K562 (cell line): ENCODE data around the gene ZNF219. TPM values are rescaled to one million over a fixed set of nuclear protein-coding genes. Genes with fewer than 3 reads are reported as not detected.

Source experiments
- ATF1 ChIP-seq, 2 experiments: fragments of 450-650 bp in 1 of 2; IDR thresholded peaks; 2 replicates each; pipeline ENCODE4 v1.6.1; 2016; ENCODE audit warnings: missing compliant biosample characterization in 1 of 2, missing genetic modification characterization in 1 of 2
- CBX1 ChIP-seq: sonication (generic); IDR thresholded peaks from 2 replicates; pipeline ENCODE4 v1.6.1; 2016; ENCODE audit warnings: antibody characterized with exemption, low read depth, mild to moderate bottlenecking
- CBX5 ChIP-seq: IDR thresholded peaks from 2 replicates; pipeline ENCODE4 v1.6.1; 2014; ENCODE audit warnings: low read depth, borderline replicate concordance
- CREM ChIP-seq: IDR thresholded peaks from 2 replicates; pipeline ENCODE4 v1.6.1; 2014; ENCODE audit warnings: antibody characterized with exemption, low read depth
- CSDE1 ChIP-seq, 2 experiments: fragments of 450-650 bp; IDR thresholded peaks; 2 replicates each; pipeline ENCODE4 v1.6.1; 2016; ENCODE audit warnings: mild to moderate bottlenecking in 1 of 2
- CTBP1 ChIP-seq: fragments of 450-650 bp; IDR thresholded peaks from 2 replicates; pipeline ENCODE4 v1.6.1; 2016; ENCODE audit warnings: borderline replicate concordance
- EGR1 ChIP-seq: fragments of 450-650 bp; conservative IDR thresholded peaks from 2 replicates; pipeline ENCODE4 v1.6.1; 2017; ENCODE audit warnings: mild to moderate bottlenecking
- JUN ChIP-seq, 2 experiments: sonication (generic) in 1 of 2; formaldehyde crosslinking in 1 of 2; IDR thresholded peaks; 2 replicates each; pipeline versions ENCODE4 v1.6.1 to v1.8.0; 2012 to 2022; ENCODE audit warnings: borderline replicate concordance in 2 of 2, mild to moderate bottlenecking in 2 of 2, improper control_type of control experiment in 1 of 2, low read depth in 1 of 2, low read length in 1 of 2, missing genetic modification reagents in 1 of 2
- MAZ ChIP-seq, 2 experiments: fragments of 450-650 bp in 1 of 2; sonication (generic) in 1 of 2; formaldehyde crosslinking; IDR thresholded peaks in 1 of 2; conservative IDR thresholded peaks in 1 of 2; 2 replicates each; pipeline versions ENCODE4 v1.4.0 to v1.5.0; 2020; ENCODE audit warnings: mild to moderate bottlenecking in 1 of 2, missing genetic modification reagents in 1 of 2
- NUFIP1 ChIP-seq: fragments of 450-650 bp; IDR thresholded peaks from 2 replicates; pipeline ENCODE4 v1.6.1; 2018; ENCODE audit not compliant: partially characterized antibody
- POLR3G ChIP-seq: IDR thresholded peaks from 2 replicates; pipeline ENCODE4 v1.6.1; 2011; ENCODE audit not compliant: insufficient read length, insufficient replicate concordance; ENCODE audit errors: extremely low read depth
- RB1 ChIP-seq: fragments of 450-650 bp; IDR thresholded peaks from 2 replicates; pipeline ENCODE4 v1.6.1; 2017; ENCODE audit warnings: low read depth, mild to moderate bottlenecking
- SMARCE1 ChIP-seq: fragments of 450-650 bp; IDR thresholded peaks from 2 replicates; pipeline ENCODE4 v1.7.1; 2016; ENCODE audit warnings: mild to moderate bottlenecking
- SP1 ChIP-seq: sonication (generic); formaldehyde crosslinking; IDR thresholded peaks from 2 replicates; pipeline ENCODE4 v1.8.1; 2022; ENCODE audit warnings: mild to moderate bottlenecking, missing genetic modification reagents
- TCF7 ChIP-seq: sonication (generic); IDR thresholded peaks from 2 replicates; pipeline ENCODE4 v1.6.1; 2016; ENCODE audit warnings: antibody characterized with exemption, borderline replicate concordance
- TEAD1 ChIP-seq, 2 experiments: fragments of 450-650 bp in 1 of 2; sonication (generic) in 1 of 2; formaldehyde crosslinking; IDR thresholded peaks; 2 replicates each; pipeline versions ENCODE4 v1.4.0 to v1.8.0; 2020 to 2022; ENCODE audit warnings: mild to moderate bottlenecking in 2 of 2, missing genetic modification reagents in 1 of 2
- YY1 ChIP-seq, 3 experiments: IDR thresholded peaks; 2 replicates each; pipeline ENCODE4 v1.6.1; 2011; ENCODE audit warnings: low read length in 2 of 3, mild to moderate bottlenecking in 2 of 3, moderate library complexity in 2 of 3, borderline replicate concordance in 1 of 3, control low read depth in 1 of 3, low read depth in 1 of 3; ENCODE audit not compliant: insufficient read depth in 3 of 3, insufficient replicate concordance in 2 of 3, control insufficient read depth in 1 of 3, insufficient read length in 1 of 3; ENCODE audit errors: extremely low read depth in 1 of 3
- ZNF311 ChIP-seq: fragments of 250-450 bp; sonication (Bioruptor Pico); IDR thresholded peaks from 2 replicates; pipeline ENCODE4 v1.4.0; 2020; ENCODE audit warnings: mild to moderate bottlenecking, moderate library complexity
- ZNF354B ChIP-seq: fragments of 250-450 bp; sonication (Bioruptor Pico); IDR thresholded peaks from 2 replicates; pipeline ENCODE4 v1.4.0; 2020
- polyA plus RNA-seq, 8 experiments: library from polyadenylated mRNA; depleted of rRNA in 4 of 8; stranded (reverse) in 5 of 8; unstranded in 3 of 8; fragments of >200 nt; fragmentation: Nextera tagmentation in 2 of 8; fragmentation: Illumina TruSeq in 1 of 8; extraction: Ambion mirVana in 2 of 8; extraction: Trizol in 1 of 8; gene quantifications; 2 replicates each; pipeline versions ENCODE4 v1.2.1 to v1.2.3, GENCODE V29; 2011 to 2014; ENCODE audit warnings: inconsistent platforms in 1 of 8, missing spikeins in 1 of 8
- total RNA-seq, 7 experiments: library from RNA; depleted of rRNA in 6 of 7; stranded (reverse); fragments of >200 nt in 6 of 7; fragmentation: Illumina TruSeq in 2 of 7; extraction: Trizol in 2 of 7; gene quantifications; 2 replicates each; pipeline versions ENCODE4 v1.2.1 to v1.2.3, GENCODE V29; 2011 to 2021; ENCODE audit warnings: low replicate concordance in 1 of 7
- TF ChIP-seq, protein P1 (sequence below), 2 experiments: fragments of 450-650 bp; IDR thresholded peaks; 2 replicates each; pipeline ENCODE4 v1.6.1; 2016
- TF ChIP-seq, protein P2 (sequence below): sonication (generic); formaldehyde crosslinking; IDR thresholded peaks from 2 replicates; pipeline ENCODE4 v1.8.0; 2022; ENCODE audit warnings: mild to moderate bottlenecking, missing genetic modification reagents
- TF ChIP-seq, protein P3 (sequence below): fragments of 450-650 bp; formaldehyde crosslinking; IDR thresholded peaks from 2 replicates; pipeline ENCODE4 v1.4.0; 2020; ENCODE audit warnings: mild to moderate bottlenecking, mixed read lengths

The ZNF219 gene
- total and polyA plus RNA-seq, 9 of the 15 experiments (the other 6 are each of a cell fraction or from before 2014, with no cell fraction given): 0.29 to 10.6 (median 2.8) TPM

DNA sequence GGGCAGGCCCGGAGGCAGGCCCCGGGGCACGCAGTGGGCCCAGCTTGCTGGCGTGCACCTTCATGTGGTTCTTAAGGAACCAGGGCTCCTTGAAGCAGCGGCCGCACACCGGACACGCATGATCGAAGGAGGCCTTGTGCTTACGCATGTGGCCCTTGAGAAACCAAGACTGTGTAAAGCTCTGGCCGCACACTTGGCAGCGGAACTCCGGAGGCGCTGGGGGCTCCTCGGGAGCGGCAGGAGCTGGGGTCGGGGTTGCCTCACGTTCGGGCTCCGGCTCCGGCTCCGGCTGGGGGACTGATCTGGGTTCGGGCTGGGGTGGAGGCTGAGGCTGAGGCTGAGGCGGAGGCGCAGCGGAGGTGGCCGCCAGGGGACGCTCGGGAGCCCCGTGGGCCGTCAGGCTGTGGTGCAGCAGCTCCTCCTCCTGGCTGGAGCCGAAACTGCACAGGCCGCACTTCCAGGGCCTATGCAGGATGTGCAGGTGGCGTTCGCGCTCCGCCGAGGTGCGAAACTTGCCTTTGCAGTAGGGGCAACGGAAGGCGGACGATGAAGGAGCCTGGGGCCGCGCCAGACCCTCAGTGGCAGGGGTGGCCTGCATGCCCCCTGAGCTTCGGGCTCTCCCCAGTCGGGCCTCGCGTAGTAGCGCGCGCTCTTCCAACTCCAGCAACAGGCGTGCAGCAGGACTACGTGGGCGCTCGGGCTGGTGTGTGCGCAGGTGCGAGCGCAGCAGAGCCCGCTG lies 6.0 kb downstream of the ZNF219 start (continued):
- TF ChIP-seq, protein P1, sequence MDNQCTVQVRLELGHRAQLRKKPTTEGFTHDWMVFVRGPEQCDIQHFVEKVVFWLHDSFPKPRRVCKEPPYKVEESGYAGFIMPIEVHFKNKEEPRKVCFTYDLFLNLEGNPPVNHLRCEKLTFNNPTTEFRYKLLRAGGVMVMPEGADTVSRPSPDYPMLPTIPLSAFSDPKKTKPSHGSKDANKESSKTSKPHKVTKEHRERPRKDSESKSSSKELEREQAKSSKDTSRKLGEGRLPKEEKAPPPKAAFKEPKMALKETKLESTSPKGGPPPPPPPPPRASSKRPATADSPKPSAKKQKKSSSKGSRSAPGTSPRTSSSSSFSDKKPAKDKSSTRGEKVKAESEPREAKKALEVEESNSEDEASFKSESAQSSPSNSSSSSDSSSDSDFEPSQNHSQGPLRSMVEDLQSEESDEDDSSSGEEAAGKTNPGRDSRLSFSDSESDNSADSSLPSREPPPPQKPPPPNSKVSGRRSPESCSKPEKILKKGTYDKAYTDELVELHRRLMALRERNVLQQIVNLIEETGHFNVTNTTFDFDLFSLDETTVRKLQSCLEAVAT (IDR thresholded peaks at IDR 0.05): peak in 1 of 2 experiments; percentile 96; a peak in 2 of 4 replicates
- TF ChIP-seq CREM: peak; percentile 63
- peak in 1 of 2 experiments; percentile 20; a peak in 1 of 4 replicates for TF ChIP-seq TEAD1 (CRISPR knock-in tag; IDR thresholded peaks at IDR 0.05)
- peak; percentile 39; the same call in 1 of the 2 replicates for TF ChIP-seq SP1 (CRISPR knock-in tag)
- no peak for TF ChIP-seq ZNF354B (CRISPR knock-in tag)
- 0 out of 2 replicates have a peak, but pooled peaks have one; percentile 32 for TF ChIP-seq CBX1
- no peak for TF ChIP-seq EGR1
- TF ChIP-seq, protein P2, sequence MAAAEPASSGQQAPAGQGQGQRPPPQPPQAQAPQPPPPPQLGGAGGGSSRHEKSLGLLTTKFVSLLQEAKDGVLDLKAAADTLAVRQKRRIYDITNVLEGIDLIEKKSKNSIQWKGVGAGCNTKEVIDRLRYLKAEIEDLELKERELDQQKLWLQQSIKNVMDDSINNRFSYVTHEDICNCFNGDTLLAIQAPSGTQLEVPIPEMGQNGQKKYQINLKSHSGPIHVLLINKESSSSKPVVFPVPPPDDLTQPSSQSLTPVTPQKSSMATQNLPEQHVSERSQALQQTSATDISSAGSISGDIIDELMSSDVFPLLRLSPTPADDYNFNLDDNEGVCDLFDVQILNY (CRISPR knock-in tag): no peak
- TF ChIP-seq RB1: peak; percentile 71; the same call in 1 of the 2 replicates
- TF ChIP-seq ZNF311: no peak
- peak; percentile 27; the same call in 1 of the 2 replicates for TF ChIP-seq CTBP1
- no peak for TF ChIP-seq POLR3G
- 0 out of 2 replicates have a peak, but pooled peaks have one; percentile 38 for TF ChIP-seq TCF7
- TF ChIP-seq JUN (IDR thresholded peaks at IDR 0.05; ENCODE audit: borderline replicate concordance, low read depth, low read length): 0 out of 2 replicates have a peak, but pooled peaks have one; percentile 31
- no peak for TF ChIP-seq JUN (CRISPR knock-in tag; IDR thresholded peaks at IDR 0.05; ENCODE audit: borderline replicate concordance)
- no peak for TF ChIP-seq CSDE1 (IDR thresholded peaks at IDR 0.05)
- peak in 1 of 2 experiments; percentile 56; a peak in 1 of 4 replicates for TF ChIP-seq MAZ (CRISPR knock-in tag; conservative IDR thresholded peaks at IDR 0.05 in 1 of 2, IDR thresholded peaks at IDR 0.05 in 1 of 2)
- no peak for TF ChIP-seq SMARCE1
- TF ChIP-seq YY1 (IDR thresholded peaks at IDR 0.05; ENCODE audit: borderline replicate concordance in 1 of 3, control insufficient read depth in 1 of 3, extremely low read depth in 1 of 3, insufficient read depth in 3 of 3, insufficient read length in 1 of 3, insufficient replicate concordance in 2 of 3, low read depth in 1 of 3, low read length in 2 of 3): peak in 2 of 3 experiments; percentile 42 to 64
- TF ChIP-seq NUFIP1: no peak
- peak; percentile 43; the same call in 1 of the 2 replicates for TF ChIP-seq CBX5
- TF ChIP-seq, protein P3, sequence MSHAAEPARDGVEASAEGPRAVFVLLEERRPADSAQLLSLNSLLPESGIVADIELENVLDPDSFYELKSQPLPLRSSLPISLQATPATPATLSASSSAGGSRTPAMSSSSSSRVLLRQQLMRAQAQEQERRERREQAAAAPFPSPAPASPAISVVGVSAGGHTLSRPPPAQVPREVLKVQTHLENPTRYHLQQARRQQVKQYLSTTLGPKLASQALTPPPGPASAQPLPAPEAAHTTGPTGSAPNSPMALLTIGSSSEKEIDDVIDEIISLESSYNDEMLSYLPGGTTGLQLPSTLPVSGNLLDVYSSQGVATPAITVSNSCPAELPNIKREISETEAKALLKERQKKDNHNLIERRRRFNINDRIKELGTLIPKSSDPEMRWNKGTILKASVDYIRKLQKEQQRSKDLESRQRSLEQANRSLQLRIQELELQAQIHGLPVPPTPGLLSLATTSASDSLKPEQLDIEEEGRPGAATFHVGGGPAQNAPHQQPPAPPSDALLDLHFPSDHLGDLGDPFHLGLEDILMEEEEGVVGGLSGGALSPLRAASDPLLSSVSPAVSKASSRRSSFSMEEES (CRISPR knock-in tag): no peak
- no peak for TF ChIP-seq ATF1 (CRISPR knock-in tag; IDR thresholded peaks at IDR 0.05)
- no peak for TF ChIP-seq ATF1 (tag; IDR thresholded peaks at IDR 0.05)
